Measurements from ENCODE around the gene PLCB4. TPM values are rescaled to one million over a fixed set of nuclear protein-coding genes. Genes with fewer than 3 reads are reported as not detected.

PLCB4 gene
- total RNA-seq, 4 donors from 2014 or later: 2.3 to 3.9 (median 3.3) TPM

- in situ Hi-C loops (cut with MboI; ENCODE audit: low sequenced_read_pairs in 4 of 4): no loop called here
- H3K27me3 ChIP-seq: peaks cover 36 to 37% (median 37%) of the 10 kb centered on the region in 3 donors
- no peaks in the 10 kb centered on the region for H3K36me3 ChIP-seq
- peaks cover 0 to 9% of the 10 kb centered on the region in 2 donors for H3K4me1 ChIP-seq
- DNase-seq: no peak
- intact Hi-C loops (cut with DNase I; ENCODE audit: low total_unique reads): no loop called here
- H3K27ac ChIP-seq: no peak within 1 kb of the TSS
- H3K9me3 ChIP-seq: no peaks in the 10 kb centered on the region
- no peak for ATAC-seq
- TF ChIP-seq POLR2A (IDR thresholded peaks at IDR 0.05): no peak
- TF ChIP-seq, protein P1, sequence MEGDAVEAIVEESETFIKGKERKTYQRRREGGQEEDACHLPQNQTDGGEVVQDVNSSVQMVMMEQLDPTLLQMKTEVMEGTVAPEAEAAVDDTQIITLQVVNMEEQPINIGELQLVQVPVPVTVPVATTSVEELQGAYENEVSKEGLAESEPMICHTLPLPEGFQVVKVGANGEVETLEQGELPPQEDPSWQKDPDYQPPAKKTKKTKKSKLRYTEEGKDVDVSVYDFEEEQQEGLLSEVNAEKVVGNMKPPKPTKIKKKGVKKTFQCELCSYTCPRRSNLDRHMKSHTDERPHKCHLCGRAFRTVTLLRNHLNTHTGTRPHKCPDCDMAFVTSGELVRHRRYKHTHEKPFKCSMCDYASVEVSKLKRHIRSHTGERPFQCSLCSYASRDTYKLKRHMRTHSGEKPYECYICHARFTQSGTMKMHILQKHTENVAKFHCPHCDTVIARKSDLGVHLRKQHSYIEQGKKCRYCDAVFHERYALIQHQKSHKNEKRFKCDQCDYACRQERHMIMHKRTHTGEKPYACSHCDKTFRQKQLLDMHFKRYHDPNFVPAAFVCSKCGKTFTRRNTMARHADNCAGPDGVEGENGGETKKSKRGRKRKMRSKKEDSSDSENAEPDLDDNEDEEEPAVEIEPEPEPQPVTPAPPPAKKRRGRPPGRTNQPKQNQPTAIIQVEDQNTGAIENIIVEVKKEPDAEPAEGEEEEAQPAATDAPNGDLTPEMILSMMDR (IDR thresholded peaks at IDR 0.05 in 4 of 5, conservative IDR thresholded peaks at IDR 0.05 in 1 of 5): no peak
- peak within 1 kb of the TSS in 1 of 4 donors; percentile 9 for H3K4me3 ChIP-seq
These were observed 445.8 kb downstream of the PLCB4 start, which contains the start of gene LAMP5 for GRCh38 chr20:9514461-9515213. LAMP5 (plus strand) TSS chr20:9514590; CDS start chr20:9514853, 263 bp downstream.

DNA sequence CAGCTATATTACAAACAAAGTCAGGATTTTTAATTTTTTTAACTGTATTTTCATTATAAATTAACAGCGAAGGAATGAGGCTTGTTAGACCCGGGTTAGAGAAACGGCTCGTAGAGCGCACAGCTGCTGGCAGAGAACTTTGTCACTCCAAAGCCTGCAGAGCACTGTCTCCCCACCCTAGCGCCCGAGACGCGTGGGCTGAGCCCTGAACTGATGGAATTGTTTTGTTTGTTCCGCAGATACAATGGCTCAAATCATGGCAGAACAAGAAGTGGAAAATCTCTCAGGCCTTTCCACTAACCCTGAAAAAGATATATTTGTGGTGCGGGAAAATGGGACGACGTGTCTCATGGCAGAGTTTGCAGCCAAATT, 446.3 kb downstream of the PLCB4 start:
- Histone ChIP-seq H3K4me3 (no peak overlapping the region), H3K27me3 (peaks cover 36 to 37% (median 36%) of the 10 kb centered on the region in 3 donors)

DNA sequence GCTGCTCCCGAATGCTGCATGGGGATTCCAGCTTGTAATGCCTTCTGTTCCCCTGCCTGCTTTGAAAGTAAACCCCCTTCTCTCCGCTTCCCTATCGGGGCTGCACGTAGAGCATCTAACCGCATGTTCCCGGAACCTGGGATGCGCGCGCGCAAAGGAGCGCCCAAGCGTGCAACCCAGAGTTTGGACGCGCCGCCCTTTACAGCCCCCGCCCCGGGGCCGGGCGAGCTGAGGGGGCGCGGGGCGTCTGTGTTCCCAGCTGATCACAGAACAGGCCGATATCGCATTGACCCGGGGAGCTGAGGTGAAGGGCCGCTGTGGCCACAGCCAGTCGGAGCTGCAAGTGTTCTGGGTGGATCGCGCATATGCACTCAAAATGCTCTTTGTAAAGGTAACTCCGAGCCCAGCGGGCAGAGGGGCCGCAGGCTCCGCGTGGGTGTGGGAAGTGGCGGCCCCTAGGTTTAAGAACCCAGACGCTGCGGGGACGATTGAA, 446.9 kb downstream of the PLCB4 start:
- H3K4me3 ChIP-seq: peak overlapping the region in 1 of 4 donors; percentile 23
- no peak for ATAC-seq
- DNase-seq: no peak
- H3K9me3 ChIP-seq: no peaks in the 10 kb centered on the region
- no peak overlapping the region for H3K27ac ChIP-seq
- peaks cover 34 to 36% (median 35%) of the 10 kb centered on the region in 3 donors for H3K27me3 ChIP-seq
- intact Hi-C loops (cut with DNase I; ENCODE audit: low total_unique reads): no loop called here
- TF ChIP-seq, protein P1 (IDR thresholded peaks at IDR 0.05 in 4 of 5, conservative IDR thresholded peaks at IDR 0.05 in 1 of 5): no peak
- TF ChIP-seq POLR2A (IDR thresholded peaks at IDR 0.05): no peak
- in situ Hi-C loops (cut with MboI; ENCODE audit: low sequenced_read_pairs in 4 of 4): no loop called here
- H3K36me3 ChIP-seq: no peaks in the 10 kb centered on the region
- peaks cover 0 to 9% of the 10 kb centered on the region in 2 donors for H3K4me1 ChIP-seq

More for the DNA sequence above, 446.3 kb downstream of the PLCB4 start:
- Histone ChIP-seq H3K9me3 (no peaks in the 10 kb centered on the region), H3K36me3 (no peaks in the 10 kb centered on the region), H3K27ac (no peak overlapping the region), H3K4me1 (peaks cover 0 to 9% of the 10 kb centered on the region in 2 donors)
- intact Hi-C loops (cut with DNase I; ENCODE audit: low total_unique reads) (no loop called here), in situ Hi-C loops (cut with MboI; ENCODE audit: low sequenced_read_pairs in 4 of 4) (no loop called here)
- TF ChIP-seq, protein P1 (IDR thresholded peaks at IDR 0.05 in 4 of 5, conservative IDR thresholded peaks at IDR 0.05 in 1 of 5): no peak
- TF ChIP-seq POLR2A (IDR thresholded peaks at IDR 0.05): no peak
- no peak for DNase-seq
- no peak for ATAC-seq

DNA sequence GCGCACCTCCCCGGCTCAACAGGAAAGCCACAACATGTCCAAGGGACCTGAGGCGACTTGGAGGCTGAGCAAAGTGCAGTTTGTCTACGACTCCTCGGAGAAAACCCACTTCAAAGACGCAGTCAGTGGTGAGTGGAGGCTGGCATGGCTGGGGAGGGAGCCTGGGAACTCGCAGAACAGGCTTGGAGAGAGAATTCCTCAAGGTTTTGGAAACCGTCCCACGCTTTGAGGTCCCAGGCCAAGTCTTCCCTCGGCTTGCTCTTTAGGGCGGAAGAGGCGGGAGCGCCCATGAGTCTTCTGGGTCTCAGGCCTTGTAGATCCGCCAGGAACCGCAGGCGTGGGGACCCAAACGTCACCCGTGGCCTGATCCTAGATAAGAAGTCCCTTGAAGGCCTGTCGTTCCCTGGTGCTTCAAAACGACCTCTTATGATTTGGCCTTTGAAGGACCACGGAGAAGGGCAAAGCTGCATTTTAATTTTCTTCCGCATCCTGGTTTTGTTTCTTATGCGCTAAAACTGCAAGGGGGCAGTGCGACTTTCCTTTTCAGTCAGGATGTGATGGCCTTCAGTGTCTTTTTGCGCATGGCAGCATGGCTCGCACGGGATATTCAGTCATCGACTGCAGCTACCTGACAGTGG, 447.5 kb downstream of the PLCB4 start:
- in situ Hi-C loops (cut with MboI; ENCODE audit: low sequenced_read_pairs in 4 of 4) (no loop called here), intact Hi-C loops (cut with DNase I; ENCODE audit: low total_unique reads) (no loop called here)
- DNase-seq (no peak), ATAC-seq (no peak)
- Histone ChIP-seq H3K9me3 (no peaks in the 10 kb centered on the region), H3K27ac (no peak overlapping the region), H3K36me3 (no peaks in the 10 kb centered on the region), H3K27me3 (peaks cover 34 to 36% (median 34%) of the 10 kb centered on the region in 3 donors), H3K4me1 (peaks cover 0 to 9% of the 10 kb centered on the region in 2 donors), H3K4me3 (no peak overlapping the region)
- TF ChIP-seq, protein P1 (IDR thresholded peaks at IDR 0.05 in 4 of 5, conservative IDR thresholded peaks at IDR 0.05 in 1 of 5): no peak

Measured in gastrocnemius medialis (tissue), 4 donors.